D721Med (cell line): ENCODE data around the gene GLI2.

Source experiments
- DNase-seq: peaks from one replicate; pipeline ENCODE4 v3.0.0; 2011; ENCODE audit warnings: low spot score; ENCODE audit not compliant: insufficient read length
- FAIRE-seq: peaks from 2 replicates; lab custom pipeline; 2011; peaks lifted over from hg19 to GRCh38; lab: Jason Lieb, UNC
- CTCF ChIP-seq: IDR thresholded peaks from 2 replicates; pipeline ENCODE4 v1.5.1; 2012; ENCODE audit warnings: mild to moderate bottlenecking, control low read depth; ENCODE audit not compliant: insufficient read depth; ENCODE audit errors: missing control alignments

The GLI2 gene

GRCh38 chr2:120770641-120771040 lies 35.0 kb downstream of the GLI2 start:
- no peak for TF ChIP-seq CTCF
- no peak for FAIRE-seq
- no peak for DNase-seq

- DNase-seq (no peak), FAIRE-seq (no peak)
- TF ChIP-seq CTCF, result no peak
These were observed 35.6 kb downstream of the GLI2 start for GRCh38 chr2:120771111-120771780.

DNA sequence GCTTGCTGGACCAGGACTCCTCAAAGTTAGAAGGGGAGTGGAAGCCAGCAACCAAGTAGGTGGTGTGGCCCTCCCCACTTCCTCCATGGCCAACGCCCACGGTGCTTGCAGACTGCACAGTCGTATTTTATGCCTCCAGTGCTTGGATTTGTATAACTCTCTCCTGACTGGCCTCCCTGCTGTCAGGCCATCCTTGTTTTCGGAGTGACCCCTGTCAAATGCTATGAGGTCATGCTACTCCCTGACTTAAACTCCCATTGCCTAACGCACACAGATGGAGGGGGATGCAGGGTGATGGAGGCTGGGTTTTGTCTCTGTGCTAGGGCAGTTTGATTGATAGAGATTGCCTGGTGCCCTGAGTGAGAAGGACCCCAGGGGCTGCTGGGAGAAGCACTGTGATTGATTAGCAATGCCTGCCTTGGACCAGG lies 36.1 kb downstream of the GLI2 start:
- no peak for FAIRE-seq
- DNase-seq, result no peak
- no peak for TF ChIP-seq CTCF

DNA sequence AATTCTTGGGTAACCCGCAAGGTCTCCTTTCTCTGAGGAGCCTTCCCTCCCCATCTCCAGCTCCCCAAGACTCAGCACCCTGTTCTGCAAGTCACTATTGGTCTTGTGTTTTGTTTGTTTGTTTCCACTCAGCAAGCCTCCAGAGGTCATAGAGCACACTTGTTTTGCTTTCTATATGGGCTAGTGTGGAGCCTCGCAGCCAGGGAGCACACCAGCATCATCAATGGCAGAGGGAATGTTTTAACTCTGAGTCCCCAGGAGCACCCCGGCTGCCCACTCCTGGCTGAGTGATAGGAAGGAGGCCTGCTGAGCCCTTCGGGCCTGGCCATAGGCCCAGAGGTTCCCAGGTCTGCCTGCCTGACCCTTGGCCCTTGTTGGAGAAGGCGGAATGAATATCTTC lies 36.6 kb downstream of the GLI2 start:
- DNase-seq (no peak), FAIRE-seq (no peak)
- no peak for TF ChIP-seq CTCF

- FAIRE-seq (no peak), DNase-seq (no peak)
- no peak for TF ChIP-seq CTCF
These were observed 37.6 kb downstream of the GLI2 start for GRCh38 chr2:120773186-120773800.

- DNase-seq, result no peak
- TF ChIP-seq CTCF, result no peak
- no peak for FAIRE-seq
These were observed 39.0 kb downstream of the GLI2 start for GRCh38 chr2:120774557-120775160.

DNA sequence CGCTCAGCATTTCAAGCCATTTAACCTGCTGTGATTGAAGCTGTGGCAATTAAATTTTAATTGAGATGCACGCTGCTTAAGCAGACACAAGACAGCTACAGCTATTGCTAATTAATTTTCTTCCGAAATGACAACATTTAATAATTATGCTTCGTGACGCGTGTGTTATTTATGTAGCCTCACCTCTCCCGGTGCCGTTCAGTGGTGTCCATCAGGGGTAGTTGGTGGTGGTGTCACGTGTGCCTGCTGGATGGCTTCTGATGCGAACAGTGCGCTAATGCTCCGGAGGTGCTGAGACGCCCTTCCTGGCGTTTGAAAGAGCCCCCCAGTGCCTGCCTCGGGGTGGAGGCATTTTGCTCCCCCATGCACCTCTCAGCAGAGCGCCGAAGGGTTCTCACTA lies 39.5 kb downstream of the GLI2 start:
- DNase-seq (no peak), FAIRE-seq (no peak)
- no peak for TF ChIP-seq CTCF
